ENCODE measurements around the gene PHYKPL.
"Not testable (repeated sequence)": the region's sequence is repeated elsewhere in the genome, so short reads cannot be mapped to it uniquely, and the experiment has no call there.

The PHYKPL gene

GRCh38 chr5:178240766-178241165, 8.2 kb upstream of the PHYKPL start:
- 93 to 95% methylated on average over 9 of the region's 9 CpGs for WGBS, 2 experiments
- Histone ChIP-seq H3K9me3 (ENCODE audit: control insufficient read depth, low read length) (no peaks in the 10 kb centered on the region), H3K27ac (ENCODE audit: insufficient read depth, low read depth, low read length, poor library complexity, severe bottlenecking) (no peak overlapping the region), H3K27me3 (ENCODE audit: control insufficient read depth, insufficient read depth, low read length, poor library complexity, severe bottlenecking) (no peaks in the 10 kb centered on the region), H3K4me1 (ENCODE audit: control insufficient read depth, insufficient read depth, low read length) (no peaks in the 10 kb centered on the region), H3K4me3 (ENCODE audit: insufficient read depth, low read depth, low read length) (no peak overlapping the region), H3K36me3 (ENCODE audit: control insufficient read depth, insufficient read depth, low read length) (no peaks in the 10 kb centered on the region)

- no peaks in the 10 kb centered on the region for H3K36me3 ChIP-seq (ENCODE audit: control insufficient read depth, insufficient read depth, low read length)
- H3K27me3 ChIP-seq (ENCODE audit: control insufficient read depth, insufficient read depth, low read length, poor library complexity, severe bottlenecking) = no peaks in the 10 kb centered on the region
- no peak overlapping the region for H3K27ac ChIP-seq (ENCODE audit: insufficient read depth, low read depth, low read length, poor library complexity, severe bottlenecking)
- H3K9me3 ChIP-seq (ENCODE audit: control insufficient read depth, low read length) = no peaks in the 10 kb centered on the region
- WGBS, 2 experiments = 93 to 94% methylated on average over 19 of the region's 19 CpGs
- no peaks in the 10 kb centered on the region for H3K4me1 ChIP-seq (ENCODE audit: control insufficient read depth, insufficient read depth, low read length)
- no peak overlapping the region for H3K4me3 ChIP-seq (ENCODE audit: insufficient read depth, low read depth, low read length)
Measured at GRCh38 chr5:178240341-178240741, 7.7 kb upstream of the PHYKPL start.

GRCh38 chr5:178239626-178240301, 7.2 kb upstream of the PHYKPL start:
- not testable (repeated sequence) for H3K27me3 ChIP-seq (ENCODE audit: control insufficient read depth, insufficient read depth, low read length, poor library complexity, severe bottlenecking); H3K9me3 ChIP-seq (ENCODE audit: control insufficient read depth, low read length); H3K36me3 ChIP-seq (ENCODE audit: control insufficient read depth, insufficient read depth, low read length); H3K4me3 ChIP-seq (ENCODE audit: insufficient read depth, low read depth, low read length); H3K4me1 ChIP-seq (ENCODE audit: control insufficient read depth, insufficient read depth, low read length); H3K27ac ChIP-seq (ENCODE audit: insufficient read depth, low read depth, low read length, poor library complexity, severe bottlenecking)
- WGBS, 2 experiments = 88 to 91% methylated on average over 13 to 14 of the region's 16 CpGs

- H3K4me3 ChIP-seq (ENCODE audit: insufficient read depth, low read depth, low read length) = no peak overlapping the region
Measured at GRCh38 chr5:178238711-178239592, 6.3 kb upstream of the PHYKPL start.

GRCh38 chr5:178238313-178238635, 5.7 kb upstream of the PHYKPL start:
- no peaks in the 10 kb centered on the region for H3K27me3 ChIP-seq (ENCODE audit: control insufficient read depth, insufficient read depth, low read length, poor library complexity, severe bottlenecking)
- H3K36me3 ChIP-seq (ENCODE audit: control insufficient read depth, insufficient read depth, low read length) = no peaks in the 10 kb centered on the region
- H3K9me3 ChIP-seq (ENCODE audit: control insufficient read depth, low read length) = no peaks in the 10 kb centered on the region
- H3K4me3 ChIP-seq (ENCODE audit: insufficient read depth, low read depth, low read length) = no peak overlapping the region
- H3K27ac ChIP-seq (ENCODE audit: insufficient read depth, low read depth, low read length, poor library complexity, severe bottlenecking) = no peak overlapping the region
- no peaks in the 10 kb centered on the region for H3K4me1 ChIP-seq (ENCODE audit: control insufficient read depth, insufficient read depth, low read length)
- 94 to 95% methylated on average over 5 to 6 of the region's 6 CpGs for WGBS, 2 experiments

More at GRCh38 chr5:178238711-178239592, 6.3 kb upstream of the PHYKPL start:
- no peaks in the 10 kb centered on the region for H3K4me1 ChIP-seq (ENCODE audit: control insufficient read depth, insufficient read depth, low read length)
- WGBS, 2 experiments = 83 to 85% methylated on average over 17 of the region's 17 CpGs
- no peaks in the 10 kb centered on the region for H3K27me3 ChIP-seq (ENCODE audit: control insufficient read depth, insufficient read depth, low read length, poor library complexity, severe bottlenecking)
- no peaks in the 10 kb centered on the region for H3K36me3 ChIP-seq (ENCODE audit: control insufficient read depth, insufficient read depth, low read length)
- no peak overlapping the region for H3K27ac ChIP-seq (ENCODE audit: insufficient read depth, low read depth, low read length, poor library complexity, severe bottlenecking)
- H3K9me3 ChIP-seq (ENCODE audit: control insufficient read depth, low read length) = no peaks in the 10 kb centered on the region

- Histone ChIP-seq H3K4me3 (ENCODE audit: insufficient read depth, low read depth, low read length) (no peak overlapping the region), H3K27ac (ENCODE audit: insufficient read depth, low read depth, low read length, poor library complexity, severe bottlenecking) (no peak overlapping the region), H3K4me1 (ENCODE audit: control insufficient read depth, insufficient read depth, low read length) (no peaks in the 10 kb centered on the region), H3K9me3 (ENCODE audit: control insufficient read depth, low read length) (no peaks in the 10 kb centered on the region), H3K36me3 (ENCODE audit: control insufficient read depth, insufficient read depth, low read length) (no peaks in the 10 kb centered on the region), H3K27me3 (ENCODE audit: control insufficient read depth, insufficient read depth, low read length, poor library complexity, severe bottlenecking) (no peaks in the 10 kb centered on the region)
- WGBS, 2 experiments = 90 to 93% methylated on average over 13 of the region's 13 CpGs
Measured at GRCh38 chr5:178237431-178238312, 5.1 kb upstream of the PHYKPL start.

GRCh38 chr5:178236679-178237078, 4.1 kb upstream of the PHYKPL start:
- Histone ChIP-seq H3K9me3 (ENCODE audit: control insufficient read depth, low read length) (no peaks in the 10 kb centered on the region), H3K27ac (ENCODE audit: insufficient read depth, low read depth, low read length, poor library complexity, severe bottlenecking) (no peak overlapping the region), H3K36me3 (ENCODE audit: control insufficient read depth, insufficient read depth, low read length) (no peaks in the 10 kb centered on the region), H3K4me3 (ENCODE audit: insufficient read depth, low read depth, low read length) (no peak overlapping the region), H3K27me3 (ENCODE audit: control insufficient read depth, insufficient read depth, low read length, poor library complexity, severe bottlenecking) (no peaks in the 10 kb centered on the region), H3K4me1 (ENCODE audit: control insufficient read depth, insufficient read depth, low read length) (peaks cover 2% of the 10 kb centered on the region)
- 90 to 92% methylated on average over 4 of the region's 4 CpGs for WGBS, 2 experiments

- Histone ChIP-seq H3K27me3 (ENCODE audit: control insufficient read depth, insufficient read depth, low read length, poor library complexity, severe bottlenecking) (no peaks in the 10 kb centered on the region), H3K27ac (ENCODE audit: insufficient read depth, low read depth, low read length, poor library complexity, severe bottlenecking) (no peak overlapping the region), H3K9me3 (ENCODE audit: control insufficient read depth, low read length) (no peaks in the 10 kb centered on the region), H3K4me3 (ENCODE audit: insufficient read depth, low read depth, low read length) (no peak overlapping the region), H3K4me1 (ENCODE audit: control insufficient read depth, insufficient read depth, low read length) (peaks cover 8% of the 10 kb centered on the region), H3K36me3 (ENCODE audit: control insufficient read depth, insufficient read depth, low read length) (no peaks in the 10 kb centered on the region)
- 93 to 95% methylated on average over 9 of the region's 9 CpGs for WGBS, 2 experiments
Measured at GRCh38 chr5:178236126-178236525, 3.5 kb upstream of the PHYKPL start.

GRCh38 chr5:178235588-178235974, 3.0 kb upstream of the PHYKPL start:
- H3K36me3 ChIP-seq (ENCODE audit: control insufficient read depth, insufficient read depth, low read length) = no peaks in the 10 kb centered on the region
- H3K9me3 ChIP-seq (ENCODE audit: control insufficient read depth, low read length) = no peaks in the 10 kb centered on the region
- H3K4me3 ChIP-seq (ENCODE audit: insufficient read depth, low read depth, low read length) = no peak overlapping the region
- peaks cover 10% of the 10 kb centered on the region for H3K4me1 ChIP-seq (ENCODE audit: control insufficient read depth, insufficient read depth, low read length)
- no peaks in the 10 kb centered on the region for H3K27me3 ChIP-seq (ENCODE audit: control insufficient read depth, insufficient read depth, low read length, poor library complexity, severe bottlenecking)
- WGBS, 2 experiments = 90 to 98% methylated on average over 3 of the region's 3 CpGs
- H3K27ac ChIP-seq (ENCODE audit: insufficient read depth, low read depth, low read length, poor library complexity, severe bottlenecking) = no peak overlapping the region
